ENCODE data around the gene TBC1D9. TPM values are rescaled to one million over a fixed set of nuclear protein-coding genes. Genes with fewer than 3 reads are reported as not detected.

The TBC1D9 gene
- total and polyA plus RNA-seq, 2 of the 13 experiments (the other 11 are each of a cell fraction or from before 2014, with no cell fraction given), result 11.9 to 12.2 TPM

GRCh38 chr4:140642674-140643437 lies 113.3 kb downstream of the TBC1D9 start (continued):
- TF ChIP-seq TFDP2 (CRISPR knock-in tag; IDR thresholded peaks at IDR 0.05) (no peak), ZNF512 (CRISPR knock-in tag; IDR thresholded peaks at IDR 0.05) (no peak)

- no peaks in the 10 kb centered on the region for H3K27me3 ChIP-seq (ENCODE audit: control insufficient read depth in 1 of 2, insufficient read depth in 2 of 2, low read length in 2 of 2)
- no peaks in the 10 kb centered on the region for H4K20me1 ChIP-seq (ENCODE audit: insufficient read depth, low read length)
- H3K4me2 ChIP-seq (ENCODE audit: low read depth, low read length), result peak overlapping the region; percentile 77
- ATAC-seq, result peak; percentile 82
- no peak overlapping the region for H2AFZ ChIP-seq (ENCODE audit: low read length)
- H3K4me3 ChIP-seq (replicated peaks in 1 of 3; ENCODE audit: insufficient read depth in 1 of 3, low read depth in 2 of 3, low read length in 3 of 3), result peak overlapping the region; percentile 57 to 66 (median 62)
- ChIA-PET POLR2A (interaction anchor here (0.6 to 2.2 kb wide), 7 partner anchors 20 to 269 kb away, joined by 3 to 16 read pairs (median 5); partner anchors contain the start of genes ELMOD2, SCOC and TBC1D9), CTCF (ENCODE audit: low intra/inter-chr PET ratio, low total read pairs) (no interaction called here)
- 12% methylated on average over 17 of the region's 25 CpGs for WGBS (ENCODE audit: low lambda C conversion rate)
- DNase-seq (ENCODE audit: low spot score), result peak; percentile 61
- BruUV-seq (replicated peaks), result TSS peak; percentile 46
- peaks cover 79% of the 10 kb centered on the region for H3K4me1 ChIP-seq (ENCODE audit: insufficient read depth, low read length)
- no peaks in the 10 kb centered on the region for H3K9me3 ChIP-seq (ENCODE audit: low read length)
- in situ Hi-C loops (cut with HindIII; ENCODE audit: extremely low pct_ligation_motif_present, low pct_unique_long_range_greater_than_20kb), result loop anchor here (5.0 to 10.0 kb wide), 2 partner anchors 70 to 113 kb away; partner anchors contain the start of gene TBC1D9
- peak; percentile 71 for FAIRE-seq
- H3K27ac ChIP-seq (ENCODE audit: extremely low read length, insufficient read depth, low read length), result peak overlapping the region; percentile 96
- no peaks in the 10 kb centered on the region for H3K79me2 ChIP-seq (ENCODE audit: insufficient read depth, low read length)
- H3K36me3 ChIP-seq (replicated peaks in 1 of 2; ENCODE audit: control insufficient read depth in 1 of 2, insufficient read depth in 2 of 2, low read length in 2 of 2), result peaks cover 7 to 17% of the 10 kb centered on the region in 2 experiments; a peak in 2 of 5 replicates
- peak overlapping the region; percentile 80 for H3K9ac ChIP-seq (ENCODE audit: insufficient read depth, low read depth, low read length)
- intact Hi-C loops (cut with micrococcal nuclease; ENCODE audit: unreplicated experiment), result loop anchor here (2.0 to 5.0 kb wide), 2 partner anchors 100 to 115 kb away; partner anchors contain the start of gene TBC1D9
- TF ChIP-seq ATF3 (CRISPR knock-in tag; IDR thresholded peaks at IDR 0.05) (no peak), ZNF574 (CRISPR knock-in tag; IDR thresholded peaks at IDR 0.05) (peak; percentile 28; the same call in 1 of the 2 replicates), ZNF772 (CRISPR knock-in tag; IDR thresholded peaks at IDR 0.05) (no peak), ARHGAP35 (CRISPR knock-in tag; IDR thresholded peaks at IDR 0.05; ENCODE audit: borderline replicate concordance) (no peak), SKIL (CRISPR knock-in tag; IDR thresholded peaks at IDR 0.05; ENCODE audit: borderline replicate concordance) (no peak)
Measured at GRCh38 chr4:140641789-140642439, 114.3 kb downstream of the TBC1D9 start.

All from HepG2 (cell line).